ENCODE measurements around the gene SHFL. TPM values are rescaled to one million over a fixed set of nuclear protein-coding genes. Genes with fewer than 3 reads are reported as not detected.

Gene SHFL
- total RNA-seq, 3 donors from 2014 or later (not counting 1 experiment from before 2014, with no cell fraction given): 107 to 111 (median 107) TPM

DNA sequence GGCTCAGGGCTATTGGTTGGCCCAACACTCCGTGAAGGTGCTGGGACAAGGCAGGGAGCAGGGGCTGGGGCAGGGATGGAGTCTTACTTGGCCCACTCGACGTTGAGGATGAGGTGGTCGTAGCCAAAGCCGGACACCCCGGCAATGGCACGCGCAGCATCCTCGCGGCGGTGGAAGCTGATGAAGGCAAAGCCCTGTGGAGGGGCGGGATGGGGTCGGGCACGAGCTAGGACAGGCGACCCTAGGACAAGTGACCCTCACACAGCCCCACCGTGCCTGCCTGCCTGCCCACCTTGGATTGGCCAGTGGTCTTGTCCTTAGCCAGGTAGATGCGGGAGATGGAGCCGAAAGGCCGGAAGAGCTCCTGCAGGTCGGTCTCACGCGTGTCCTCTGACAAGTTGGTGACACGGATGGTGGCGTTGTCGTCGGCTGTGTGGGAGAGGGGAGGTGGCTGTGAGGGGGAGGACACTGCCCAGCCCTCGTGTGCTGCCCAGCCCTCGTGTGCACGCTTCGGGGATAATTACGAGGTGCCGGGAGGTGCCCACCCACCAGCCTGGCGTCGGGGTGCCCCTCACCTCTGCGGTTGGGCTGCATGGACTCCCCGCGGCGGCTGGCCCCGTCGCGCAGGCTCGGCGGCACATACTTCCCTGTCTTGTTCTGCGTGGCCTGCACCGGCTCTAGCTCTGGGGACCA lies 29.4 kb downstream of the SHFL start:
- intact Hi-C loops (cut with micrococcal nuclease): loop anchor here (5.0 kb wide), 1 partner anchor 137 kb away; the partner anchor contains the start of gene MRPL4
- ATAC-seq (no peak), DNase-seq (peak in 1 of 2 donors; percentile 22)
- peak overlapping the region; percentile 88 to 95 for H3K27ac Mint-ChIP-seq
- H3K36me3 Mint-ChIP-seq: no peaks in the 10 kb centered on the region
- Histone ChIP-seq H3K36me3 (ENCODE audit: control insufficient read depth, insufficient read depth, low read length) (peaks cover 51% of the 10 kb centered on the region), H3K4me3 (ENCODE audit: low read length) (no peak overlapping the region), H3K4me1 (ENCODE audit: control insufficient read depth, insufficient read depth, low read length) (peaks cover 92% of the 10 kb centered on the region), H3K9me3 (ENCODE audit: control insufficient read depth, insufficient read depth, low read length) (no peaks in the 10 kb centered on the region), H3K27me3 (ENCODE audit: control insufficient read depth, insufficient read depth, low read length) (no peaks in the 10 kb centered on the region), H3K27ac (ENCODE audit: low read length) (peak overlapping the region; percentile 61)
- peak overlapping the region; percentile 82 for H3K4me3 Mint-ChIP-seq
- 71% methylated on average over 45 of the region's 45 CpGs for WGBS (ENCODE audit: insufficient coverage)
- no peaks in the 10 kb centered on the region for H3K9me3 Mint-ChIP-seq
- H3K4me1 Mint-ChIP-seq: peaks cover 45 to 77% of the 10 kb centered on the region in 2 donors
- TF ChIP-seq, protein P1, sequence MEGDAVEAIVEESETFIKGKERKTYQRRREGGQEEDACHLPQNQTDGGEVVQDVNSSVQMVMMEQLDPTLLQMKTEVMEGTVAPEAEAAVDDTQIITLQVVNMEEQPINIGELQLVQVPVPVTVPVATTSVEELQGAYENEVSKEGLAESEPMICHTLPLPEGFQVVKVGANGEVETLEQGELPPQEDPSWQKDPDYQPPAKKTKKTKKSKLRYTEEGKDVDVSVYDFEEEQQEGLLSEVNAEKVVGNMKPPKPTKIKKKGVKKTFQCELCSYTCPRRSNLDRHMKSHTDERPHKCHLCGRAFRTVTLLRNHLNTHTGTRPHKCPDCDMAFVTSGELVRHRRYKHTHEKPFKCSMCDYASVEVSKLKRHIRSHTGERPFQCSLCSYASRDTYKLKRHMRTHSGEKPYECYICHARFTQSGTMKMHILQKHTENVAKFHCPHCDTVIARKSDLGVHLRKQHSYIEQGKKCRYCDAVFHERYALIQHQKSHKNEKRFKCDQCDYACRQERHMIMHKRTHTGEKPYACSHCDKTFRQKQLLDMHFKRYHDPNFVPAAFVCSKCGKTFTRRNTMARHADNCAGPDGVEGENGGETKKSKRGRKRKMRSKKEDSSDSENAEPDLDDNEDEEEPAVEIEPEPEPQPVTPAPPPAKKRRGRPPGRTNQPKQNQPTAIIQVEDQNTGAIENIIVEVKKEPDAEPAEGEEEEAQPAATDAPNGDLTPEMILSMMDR (IDR thresholded peaks at IDR 0.05): no peak
- H3K27me3 Mint-ChIP-seq (ENCODE audit: low read depth in 2 of 2): no peaks in the 10 kb centered on the region

DNA sequence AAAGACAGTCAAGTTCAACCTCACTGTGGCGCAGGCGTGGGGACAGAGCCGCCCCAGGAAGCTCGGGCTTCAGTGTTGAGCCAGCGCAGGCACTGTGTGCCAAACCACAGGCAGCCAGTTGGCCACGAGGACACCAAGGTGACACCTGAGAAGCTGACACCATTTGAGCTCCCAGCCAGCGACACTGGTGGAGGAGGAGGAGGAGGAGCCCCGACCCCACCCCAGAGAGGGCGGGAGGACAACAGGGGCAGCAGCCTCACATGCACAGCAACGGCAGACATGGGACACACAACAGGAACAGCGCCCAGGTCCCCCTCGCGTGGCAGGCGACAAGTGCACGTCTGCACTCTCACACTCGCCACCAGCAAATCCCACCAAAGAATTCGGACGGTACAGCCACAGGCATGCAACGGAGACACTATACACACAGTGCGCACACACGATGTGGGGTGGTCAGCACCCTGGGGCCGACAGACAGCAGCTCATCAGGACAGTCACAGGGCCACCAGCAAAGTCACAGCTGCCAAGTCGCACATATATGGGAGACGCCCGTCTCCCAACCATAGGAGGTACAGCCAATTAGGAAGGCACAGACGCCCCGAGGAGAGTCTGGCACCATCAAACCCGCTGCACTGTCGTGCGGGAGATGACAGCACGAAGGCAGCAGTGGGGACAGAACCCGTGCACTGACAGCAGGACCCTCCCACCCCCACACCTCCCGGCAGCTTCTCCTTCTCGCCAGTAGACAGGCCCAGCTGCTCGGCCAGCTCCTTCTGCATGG lies 30.2 kb downstream of the SHFL start:
- no peak overlapping the region for H3K4me3 ChIP-seq (ENCODE audit: low read length)
- H3K27ac ChIP-seq (ENCODE audit: low read length): peak overlapping the region; percentile 61
- H3K27me3 ChIP-seq (ENCODE audit: control insufficient read depth, insufficient read depth, low read length): no peaks in the 10 kb centered on the region
- no peaks in the 10 kb centered on the region for H3K9me3 ChIP-seq (ENCODE audit: control insufficient read depth, insufficient read depth, low read length)
- WGBS (ENCODE audit: insufficient coverage): 68% methylated on average over 35 of the region's 35 CpGs
- peaks cover 85% of the 10 kb centered on the region for H3K4me1 ChIP-seq (ENCODE audit: control insufficient read depth, insufficient read depth, low read length)
- intact Hi-C loops (cut with micrococcal nuclease): loop anchor here (5.0 kb wide), 1 partner anchor 136 kb away; the partner anchor contains the start of gene MRPL4
- H3K36me3 ChIP-seq (ENCODE audit: control insufficient read depth, insufficient read depth, low read length): peaks cover 43% of the 10 kb centered on the region
- TF ChIP-seq, protein P1 (IDR thresholded peaks at IDR 0.05): no peak
- ATAC-seq (peak in 2 of 3 donors; percentile 7 to 38), DNase-seq (peak; percentile 37 to 56)
- Mint-ChIP-seq H3K27me3 (ENCODE audit: low read depth in 2 of 2) (no peaks in the 10 kb centered on the region), H3K4me3 (peak overlapping the region; percentile 82), H3K27ac (peak overlapping the region; percentile 88 to 95), H3K36me3 (no peaks in the 10 kb centered on the region), H3K9me3 (no peaks in the 10 kb centered on the region), H3K4me1 (peaks cover 41 to 72% of the 10 kb centered on the region in 2 donors)

DNA sequence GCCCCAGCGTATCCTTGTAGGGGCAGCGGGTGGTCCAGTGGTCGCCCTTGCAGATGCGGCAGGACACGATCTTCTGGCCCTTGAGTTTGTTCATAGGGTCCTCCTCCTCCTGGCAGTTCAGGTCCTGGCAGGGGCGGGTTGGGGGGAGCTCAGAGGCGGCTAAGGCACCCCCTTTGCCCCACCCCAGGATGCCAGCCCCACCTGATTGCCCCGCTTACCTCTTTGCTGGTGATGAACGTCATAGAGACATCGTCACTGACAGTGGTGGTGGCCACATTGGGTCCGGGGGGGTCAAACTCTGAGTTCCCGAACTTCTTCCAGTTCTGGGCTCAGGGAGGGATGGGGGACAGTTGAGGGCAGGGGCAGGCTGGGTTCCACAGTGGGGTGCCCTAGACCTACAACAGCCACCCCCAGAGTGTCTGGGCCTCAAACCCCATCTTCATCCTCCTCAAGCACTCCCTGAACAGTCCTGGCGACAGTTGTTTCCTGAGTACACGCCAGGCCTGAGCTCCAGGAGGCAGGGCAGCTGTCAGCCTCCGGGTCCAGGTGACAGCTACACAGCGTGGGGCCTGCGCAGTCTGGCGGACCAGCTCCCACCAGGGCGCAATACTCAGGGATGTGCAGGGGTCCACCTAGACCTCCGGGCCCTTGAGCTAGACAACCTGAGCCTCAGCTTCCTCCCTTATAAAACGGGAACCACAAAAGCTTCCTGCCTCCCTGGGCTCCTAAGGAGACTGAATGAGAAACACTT lies 30.9 kb downstream of the SHFL start:
- Mint-ChIP-seq H3K36me3 (no peaks in the 10 kb centered on the region), H3K9me3 (no peaks in the 10 kb centered on the region), H3K27me3 (ENCODE audit: low read depth in 2 of 2) (no peaks in the 10 kb centered on the region), H3K27ac (peak overlapping the region; percentile 88 to 95), H3K4me3 (peak overlapping the region; percentile 82), H3K4me1 (peaks cover 37 to 64% of the 10 kb centered on the region in 2 donors)
- peaks cover 43% of the 10 kb centered on the region for H3K36me3 ChIP-seq (ENCODE audit: control insufficient read depth, insufficient read depth, low read length)
- H3K27me3 ChIP-seq (ENCODE audit: control insufficient read depth, insufficient read depth, low read length): no peaks in the 10 kb centered on the region
- TF ChIP-seq, protein P1 (IDR thresholded peaks at IDR 0.05): no peak
- no peaks in the 10 kb centered on the region for H3K9me3 ChIP-seq (ENCODE audit: control insufficient read depth, insufficient read depth, low read length)
- peak in 1 of 2 donors; percentile 4 for DNase-seq
- no peak overlapping the region for H3K27ac ChIP-seq (ENCODE audit: low read length)
- intact Hi-C loops (cut with micrococcal nuclease): loop anchor here (5.0 kb wide), 1 partner anchor 135 kb away; the partner anchor contains the start of gene MRPL4
- H3K4me3 ChIP-seq (ENCODE audit: low read length): no peak overlapping the region
- ATAC-seq: no peak
- peaks cover 77% of the 10 kb centered on the region for H3K4me1 ChIP-seq (ENCODE audit: control insufficient read depth, insufficient read depth, low read length)
- WGBS (ENCODE audit: insufficient coverage): 88% methylated on average over 21 of the region's 21 CpGs

All from natural killer cell (primary cell).